Caki2 (cell line): Measurements from ENCODE around the gene HPS6. TPM values are rescaled to one million over a fixed set of nuclear protein-coding genes. Genes with fewer than 3 reads are reported as not detected.

ENCODE experiments used
- DNase-seq: peaks from one replicate; pipeline ENCODE4 v3.0.0-alpha.2; 2015; ENCODE audit warnings: low read depth
- in situ Hi-C: cut with HindIII; loops from 2 replicates; pipeline ENCODE4 v1.10.0; 2016; ENCODE audit warnings: low sequenced_read_pairs, low pct_unique_long_range_greater_than_20kb, mixed read lengths
- total RNA-seq: library from RNA; depleted of rRNA; stranded (reverse); fragments of >200 nt; shearing (Covaris generic); gene quantifications from 2 replicates; pipeline ENCODE4 v1.2.3, GENCODE V29; 2014; ENCODE audit warnings: low replicate concordance

The HPS6 gene
- total RNA-seq, 1 experiment from 2014 or later: 65.1 TPM

- no peak for DNase-seq
- in situ Hi-C loops: no loop called here
Observed at GRCh38 chr10:102066399-102067088, 1.4 kb downstream of the HPS6 start.

- no peak for DNase-seq
- in situ Hi-C loops: no loop called here
Observed at GRCh38 chr10:102067091-102067916, 2.2 kb downstream of the HPS6 start.

GRCh38 chr10:102068216-102068615 is 3.1 kb downstream of the HPS6 start:
- DNase-seq: no peak
- in situ Hi-C loops: no loop called here

- in situ Hi-C loops: no loop called here
- DNase-seq: no peak
Observed at GRCh38 chr10:102069071-102069470, 3.9 kb downstream of the HPS6 start.

GRCh38 chr10:102072673-102073527 is 7.8 kb downstream of the HPS6 start:
- in situ Hi-C loops: no loop called here
- DNase-seq: peak; percentile 64

- DNase-seq: no peak
- in situ Hi-C loops: no loop called here
Observed at GRCh38 chr10:102083541-102083940, 18.4 kb downstream of the HPS6 start.

- in situ Hi-C loops: no loop called here
- no peak for DNase-seq
Observed at GRCh38 chr10:102085336-102085735, 20.2 kb downstream of the HPS6 start.

GRCh38 chr10:102086196-102086595 is 21.0 kb downstream of the HPS6 start:
- no peak for DNase-seq
- in situ Hi-C loops: no loop called here

GRCh38 chr10:102090772-102091171 is 25.6 kb downstream of the HPS6 start:
- in situ Hi-C loops: no loop called here
- DNase-seq: no peak

GRCh38 chr10:102096449-102096848 is 31.3 kb downstream of the HPS6 start:
- in situ Hi-C loops: no loop called here

GRCh38 chr10:102101152-102101551 is 36.0 kb downstream of the HPS6 start:
- in situ Hi-C loops: no loop called here
- DNase-seq: no peak

More at GRCh38 chr10:102096449-102096848, 31.3 kb downstream of the HPS6 start:
- DNase-seq: no peak

GRCh38 chr10:102102421-102102820 is 37.3 kb downstream of the HPS6 start:
- no peak for DNase-seq
- in situ Hi-C loops: no loop called here

GRCh38 chr10:102106998-102107397 is 41.8 kb downstream of the HPS6 start:
- no peak for DNase-seq

GRCh38 chr10:102109166-102110116 is 44.3 kb downstream of the HPS6 start:
- no peak for DNase-seq
- in situ Hi-C loops: no loop called here

More at GRCh38 chr10:102106998-102107397, 41.8 kb downstream of the HPS6 start:
- in situ Hi-C loops: no loop called here

GRCh38 chr10:102111276-102111675 is 46.1 kb downstream of the HPS6 start:
- in situ Hi-C loops: no loop called here
- no peak for DNase-seq

- in situ Hi-C loops: no loop called here
- DNase-seq: no peak
Observed at GRCh38 chr10:102112210-102112817, 47.2 kb downstream of the HPS6 start.

GRCh38 chr10:102113261-102113955 is 48.3 kb downstream of the HPS6 start:
- in situ Hi-C loops: no loop called here
- DNase-seq: no peak
